ENCODE data around the gene MAP7D3. TPM values are rescaled to one million over a fixed set of nuclear protein-coding genes. Genes with fewer than 3 reads are reported as not detected.
"Not testable (repeated sequence)": the region's sequence is repeated elsewhere in the genome, so short reads cannot be mapped to it uniquely, and the experiment has no call there.

MAP7D3 gene
- total RNA-seq = 6.3 TPM

- DNase-seq (ENCODE audit: low spot score) = peak; percentile 34
Measured at GRCh38 chrX:136251041-136251991, at the start of gene MAP7D3. Gene MAP7D3 (minus strand): TSS chrX:136251400. CDS start chrX:136251358, 42 bp downstream.

- DNase-seq (ENCODE audit: low spot score) = not testable (repeated sequence)
Measured at GRCh38 chrX:136300721-136301120, 49.5 kb upstream of the MAP7D3 start, which contains the start of gene ADGRG4. Gene ADGRG4 (plus strand): TSS chrX:136300963. CDS start chrX:136308778, 7,815 bp downstream.

- DNase-seq (ENCODE audit: low spot score) = no peak
Measured at GRCh38 chrX:136295380-136295779, 44.2 kb upstream of the MAP7D3 start.

- no peak for DNase-seq (ENCODE audit: low spot score)
Measured at GRCh38 chrX:136292656-136293055, 41.5 kb upstream of the MAP7D3 start.

- no peak for DNase-seq (ENCODE audit: low spot score)
Measured at GRCh38 chrX:136291824-136292223, 40.6 kb upstream of the MAP7D3 start.

GRCh38 chrX:136286375-136286774, 35.2 kb upstream of the MAP7D3 start:
- not testable (repeated sequence) for DNase-seq (ENCODE audit: low spot score)

- DNase-seq (ENCODE audit: low spot score) = peak; percentile 10
Measured at GRCh38 chrX:136275553-136275952, 24.4 kb upstream of the MAP7D3 start.

GRCh38 chrX:136273986-136274385, 22.8 kb upstream of the MAP7D3 start:
- DNase-seq (ENCODE audit: low spot score) = no peak

- DNase-seq (ENCODE audit: low spot score) = no peak
Measured at GRCh38 chrX:136272325-136272724, 21.1 kb upstream of the MAP7D3 start.

- DNase-seq (ENCODE audit: low spot score) = no peak
Measured at GRCh38 chrX:136271300-136271699, 20.1 kb upstream of the MAP7D3 start.

- no peak for DNase-seq (ENCODE audit: low spot score)
Measured at GRCh38 chrX:136269921-136270320, 18.7 kb upstream of the MAP7D3 start.

GRCh38 chrX:136268051-136269048, 17.1 kb upstream of the MAP7D3 start:
- peak; percentile 44 for DNase-seq (ENCODE audit: low spot score)

- DNase-seq (ENCODE audit: low spot score) = no peak
Measured at GRCh38 chrX:136266828-136267227, 15.6 kb upstream of the MAP7D3 start.

GRCh38 chrX:136262812-136263315, 11.7 kb upstream of the MAP7D3 start:
- DNase-seq (ENCODE audit: low spot score) = no peak

GRCh38 chrX:136262243-136262642, 11.0 kb upstream of the MAP7D3 start:
- no peak for DNase-seq (ENCODE audit: low spot score)

- DNase-seq (ENCODE audit: low spot score) = no peak
Measured at GRCh38 chrX:136261321-136261720, 10.1 kb upstream of the MAP7D3 start.

- no peak for DNase-seq (ENCODE audit: low spot score)
Measured at GRCh38 chrX:136260776-136261175, 9.6 kb upstream of the MAP7D3 start.

- no peak for DNase-seq (ENCODE audit: low spot score)
Measured at GRCh38 chrX:136259543-136259942, 8.3 kb upstream of the MAP7D3 start.

- no peak for DNase-seq (ENCODE audit: low spot score)
Measured at GRCh38 chrX:136258951-136259350, 7.8 kb upstream of the MAP7D3 start.

GRCh38 chrX:136256026-136256425, 4.8 kb upstream of the MAP7D3 start:
- no peak for DNase-seq (ENCODE audit: low spot score)

GRCh38 chrX:136255541-136255940, 4.3 kb upstream of the MAP7D3 start:
- DNase-seq (ENCODE audit: low spot score) = no peak

All from mucosa of gallbladder (tissue), 1 donor.